ENCODE results near the gene SLC24A3.

Gene SLC24A3

GRCh38 chr20:19265646-19266374, 53.4 kb downstream of the SLC24A3 start:
- DNase-seq = no peak
- Histone ChIP-seq H3K23ac (ENCODE audit: low read length) (no peak overlapping the region), H3K4me1 (ENCODE audit: control insufficient read depth in 1 of 2, insufficient read depth in 2 of 2, low read length in 2 of 2) (no peaks in the 10 kb centered on the region), H3K79me1 (ENCODE audit: low read length) (no peaks in the 10 kb centered on the region), H2AK5ac (ENCODE audit: low read length) (no peak overlapping the region), H2BK12ac (ENCODE audit: low read length) (no peak overlapping the region), H3K36me3 (ENCODE audit: control insufficient read depth in 1 of 2, insufficient read depth in 2 of 2, low read length in 2 of 2) (no peaks in the 10 kb centered on the region), H3K4me2 (ENCODE audit: low read length) (no peak overlapping the region), H3K27me3 (ENCODE audit: insufficient read depth, low read length) (no peaks in the 10 kb centered on the region), H2AFZ (ENCODE audit: insufficient read depth, low read length, poor library complexity) (no peak overlapping the region), H3K79me2 (ENCODE audit: control insufficient read depth, insufficient read depth, low read length, poor library complexity) (no peaks in the 10 kb centered on the region), H3K4ac (ENCODE audit: low read depth, low read length) (no peak overlapping the region), H2BK120ac (ENCODE audit: insufficient read depth, low read length, poor library complexity) (no peak overlapping the region), H3K9me3 (ENCODE audit: insufficient read depth, low read depth, low read length) (no peaks in the 10 kb centered on the region), H4K8ac (ENCODE audit: low read depth, low read length) (no peak overlapping the region), H4K91ac (ENCODE audit: low read depth, low read length) (no peak overlapping the region), H3K4me3 (ENCODE audit: low read depth, low read length) (no peak overlapping the region), H3K27ac (ENCODE audit: low read depth, low read length) (no peak overlapping the region), H3K18ac (ENCODE audit: low read length) (no peak overlapping the region), H2BK5ac (ENCODE audit: low read depth, low read length, poor library complexity) (no peak overlapping the region), H4K12ac (ENCODE audit: low read depth, low read length) (no peak overlapping the region), H3K9ac (ENCODE audit: low read length) (no peak overlapping the region), H3K14ac (ENCODE audit: low read length) (no peak overlapping the region)
- WGBS (ENCODE audit: extremely low coverage, insufficient coverage, insufficient read length) = no CpG with 5 or more reads among the region's 3 CpGs

- Histone ChIP-seq H3K4me2 (ENCODE audit: low read length) (no peak overlapping the region), H2AK5ac (ENCODE audit: low read length) (no peak overlapping the region), H2BK120ac (ENCODE audit: insufficient read depth, low read length, poor library complexity) (no peak overlapping the region), H4K12ac (ENCODE audit: low read depth, low read length) (no peak overlapping the region), H3K79me2 (ENCODE audit: control insufficient read depth, insufficient read depth, low read length, poor library complexity) (no peaks in the 10 kb centered on the region), H3K9me3 (ENCODE audit: insufficient read depth, low read depth, low read length) (no peaks in the 10 kb centered on the region), H3K9ac (ENCODE audit: low read length) (no peak overlapping the region), H2BK5ac (ENCODE audit: low read depth, low read length, poor library complexity) (no peak overlapping the region), H2BK12ac (ENCODE audit: low read length) (no peak overlapping the region), H3K23ac (ENCODE audit: low read length) (no peak overlapping the region), H4K91ac (ENCODE audit: low read depth, low read length) (no peak overlapping the region), H3K4ac (ENCODE audit: low read depth, low read length) (no peak overlapping the region), H3K79me1 (ENCODE audit: low read length) (no peaks in the 10 kb centered on the region), H4K8ac (ENCODE audit: low read depth, low read length) (no peak overlapping the region), H3K14ac (ENCODE audit: low read length) (no peak overlapping the region), H3K4me1 (ENCODE audit: control insufficient read depth in 1 of 2, insufficient read depth in 2 of 2, low read length in 2 of 2) (no peaks in the 10 kb centered on the region), H2AFZ (ENCODE audit: insufficient read depth, low read length, poor library complexity) (no peak overlapping the region), H3K36me3 (ENCODE audit: control insufficient read depth in 1 of 2, insufficient read depth in 2 of 2, low read length in 2 of 2) (no peaks in the 10 kb centered on the region), H3K27me3 (ENCODE audit: insufficient read depth, low read length) (no peaks in the 10 kb centered on the region), H3K27ac (ENCODE audit: low read depth, low read length) (no peak overlapping the region), H3K18ac (ENCODE audit: low read length) (no peak overlapping the region), H3K4me3 (ENCODE audit: low read depth, low read length) (no peak overlapping the region)
- no peak for DNase-seq
- WGBS (ENCODE audit: extremely low coverage, insufficient coverage, insufficient read length) = no CpG with 5 or more reads among the region's 2 CpGs
Observed at GRCh38 chr20:19268426-19268825, 56.0 kb downstream of the SLC24A3 start.

- no peak overlapping the region for H3K18ac ChIP-seq (ENCODE audit: low read length)
- no peak for DNase-seq
- no peak overlapping the region for H3K23ac ChIP-seq (ENCODE audit: low read length)
- H3K14ac ChIP-seq (ENCODE audit: low read length) = no peak overlapping the region
- H2AFZ ChIP-seq (ENCODE audit: insufficient read depth, low read length, poor library complexity) = no peak overlapping the region
- WGBS (ENCODE audit: extremely low coverage, insufficient coverage, insufficient read length) = no CpG with 5 or more reads among the region's 8 CpGs
- no peak overlapping the region for H3K4me2 ChIP-seq (ENCODE audit: low read length)
- H3K79me1 ChIP-seq (ENCODE audit: low read length) = no peaks in the 10 kb centered on the region
- no peak overlapping the region for H4K8ac ChIP-seq (ENCODE audit: low read depth, low read length)
- H2BK12ac ChIP-seq (ENCODE audit: low read length) = no peak overlapping the region
- H3K27me3 ChIP-seq (ENCODE audit: insufficient read depth, low read length) = no peaks in the 10 kb centered on the region
- H3K9ac ChIP-seq (ENCODE audit: low read length) = no peak overlapping the region
- no peak overlapping the region for H2AK5ac ChIP-seq (ENCODE audit: low read length)
- no peak overlapping the region for H2BK120ac ChIP-seq (ENCODE audit: insufficient read depth, low read length, poor library complexity)
- no peak overlapping the region for H2BK5ac ChIP-seq (ENCODE audit: low read depth, low read length, poor library complexity)
- no peak overlapping the region for H3K4ac ChIP-seq (ENCODE audit: low read depth, low read length)
- no peak overlapping the region for H4K91ac ChIP-seq (ENCODE audit: low read depth, low read length)
- no peak overlapping the region for H3K27ac ChIP-seq (ENCODE audit: low read depth, low read length)
- H3K36me3 ChIP-seq (ENCODE audit: control insufficient read depth in 1 of 2, insufficient read depth in 2 of 2, low read length in 2 of 2) = no peaks in the 10 kb centered on the region
- no peaks in the 10 kb centered on the region for H3K9me3 ChIP-seq (ENCODE audit: insufficient read depth, low read depth, low read length)
- H3K4me1 ChIP-seq (ENCODE audit: control insufficient read depth in 1 of 2, insufficient read depth in 2 of 2, low read length in 2 of 2) = no peaks in the 10 kb centered on the region
- no peak overlapping the region for H4K12ac ChIP-seq (ENCODE audit: low read depth, low read length)
- no peak overlapping the region for H3K4me3 ChIP-seq (ENCODE audit: low read depth, low read length)
- H3K79me2 ChIP-seq (ENCODE audit: control insufficient read depth, insufficient read depth, low read length, poor library complexity) = no peaks in the 10 kb centered on the region
Observed at GRCh38 chr20:19269737-19270340, 57.4 kb downstream of the SLC24A3 start.

- Histone ChIP-seq H3K27ac (ENCODE audit: low read depth, low read length) (no peak overlapping the region), H3K27me3 (ENCODE audit: insufficient read depth, low read length) (no peaks in the 10 kb centered on the region)
Observed at GRCh38 chr20:19271879-19272651, 59.6 kb downstream of the SLC24A3 start.

More at GRCh38 chr20:19271879-19272651, 59.6 kb downstream of the SLC24A3 start:
- H3K4me2 ChIP-seq (ENCODE audit: low read length) = no peak overlapping the region
- no peak overlapping the region for H4K8ac ChIP-seq (ENCODE audit: low read depth, low read length)
- H3K4me1 ChIP-seq (ENCODE audit: control insufficient read depth in 1 of 2, insufficient read depth in 2 of 2, low read length in 2 of 2) = peaks cover 7 to 9% of the 10 kb centered on the region in 2 experiments
- no peak overlapping the region for H3K23ac ChIP-seq (ENCODE audit: low read length)
- H2AFZ ChIP-seq (ENCODE audit: insufficient read depth, low read length, poor library complexity) = no peak overlapping the region
- no peak overlapping the region for H4K12ac ChIP-seq (ENCODE audit: low read depth, low read length)
- H2BK120ac ChIP-seq (ENCODE audit: insufficient read depth, low read length, poor library complexity) = no peak overlapping the region
- no peaks in the 10 kb centered on the region for H3K9me3 ChIP-seq (ENCODE audit: insufficient read depth, low read depth, low read length)
- no peak overlapping the region for H2BK5ac ChIP-seq (ENCODE audit: low read depth, low read length, poor library complexity)
- H3K36me3 ChIP-seq (ENCODE audit: control insufficient read depth in 1 of 2, insufficient read depth in 2 of 2, low read length in 2 of 2) = no peaks in the 10 kb centered on the region
- H3K14ac ChIP-seq (ENCODE audit: low read length) = no peak overlapping the region
- no peak overlapping the region for H3K4me3 ChIP-seq (ENCODE audit: low read depth, low read length)
- H3K79me2 ChIP-seq (ENCODE audit: control insufficient read depth, insufficient read depth, low read length, poor library complexity) = no peaks in the 10 kb centered on the region
- H4K91ac ChIP-seq (ENCODE audit: low read depth, low read length) = no peak overlapping the region
- no peak overlapping the region for H3K4ac ChIP-seq (ENCODE audit: low read depth, low read length)
- DNase-seq = no peak
- 100% methylated on average over 1 of the region's 7 CpGs for WGBS (ENCODE audit: extremely low coverage, insufficient coverage, insufficient read length)
- no peak overlapping the region for H2AK5ac ChIP-seq (ENCODE audit: low read length)
- no peaks in the 10 kb centered on the region for H3K79me1 ChIP-seq (ENCODE audit: low read length)
- no peak overlapping the region for H3K18ac ChIP-seq (ENCODE audit: low read length)
- H3K9ac ChIP-seq (ENCODE audit: low read length) = no peak overlapping the region
- no peak overlapping the region for H2BK12ac ChIP-seq (ENCODE audit: low read length)
